Amygdala (tissue), 56 donors: Measurements from ENCODE around the gene USE1.

Source experiments
- DNase-seq, 56 donors: peaks; one replicate each; lab custom pipeline; 2025; lab: John Stamatoyannopoulos, UW

Gene USE1

DNA sequence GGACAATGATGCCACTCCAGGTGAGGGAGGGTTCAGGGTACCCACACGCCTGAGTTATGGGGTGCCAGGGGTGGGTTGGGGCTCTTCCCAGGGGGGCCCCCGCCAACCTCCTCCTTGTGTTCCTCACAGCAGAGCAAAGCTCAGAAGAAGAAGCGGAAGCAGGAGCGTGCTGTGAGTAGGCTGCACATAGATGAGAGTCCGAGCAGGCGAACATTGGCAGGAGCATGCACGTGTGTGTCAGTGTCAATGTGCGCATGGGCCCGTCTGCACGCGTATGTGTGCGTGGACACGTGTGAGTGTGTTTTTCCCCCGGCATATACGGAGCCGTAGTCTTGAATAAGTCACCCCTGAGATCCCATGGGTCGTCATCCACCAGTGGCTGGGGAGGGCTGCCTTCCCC is 12.4 kb upstream of the USE1 start:
- DNase-seq = no peak

DNA sequence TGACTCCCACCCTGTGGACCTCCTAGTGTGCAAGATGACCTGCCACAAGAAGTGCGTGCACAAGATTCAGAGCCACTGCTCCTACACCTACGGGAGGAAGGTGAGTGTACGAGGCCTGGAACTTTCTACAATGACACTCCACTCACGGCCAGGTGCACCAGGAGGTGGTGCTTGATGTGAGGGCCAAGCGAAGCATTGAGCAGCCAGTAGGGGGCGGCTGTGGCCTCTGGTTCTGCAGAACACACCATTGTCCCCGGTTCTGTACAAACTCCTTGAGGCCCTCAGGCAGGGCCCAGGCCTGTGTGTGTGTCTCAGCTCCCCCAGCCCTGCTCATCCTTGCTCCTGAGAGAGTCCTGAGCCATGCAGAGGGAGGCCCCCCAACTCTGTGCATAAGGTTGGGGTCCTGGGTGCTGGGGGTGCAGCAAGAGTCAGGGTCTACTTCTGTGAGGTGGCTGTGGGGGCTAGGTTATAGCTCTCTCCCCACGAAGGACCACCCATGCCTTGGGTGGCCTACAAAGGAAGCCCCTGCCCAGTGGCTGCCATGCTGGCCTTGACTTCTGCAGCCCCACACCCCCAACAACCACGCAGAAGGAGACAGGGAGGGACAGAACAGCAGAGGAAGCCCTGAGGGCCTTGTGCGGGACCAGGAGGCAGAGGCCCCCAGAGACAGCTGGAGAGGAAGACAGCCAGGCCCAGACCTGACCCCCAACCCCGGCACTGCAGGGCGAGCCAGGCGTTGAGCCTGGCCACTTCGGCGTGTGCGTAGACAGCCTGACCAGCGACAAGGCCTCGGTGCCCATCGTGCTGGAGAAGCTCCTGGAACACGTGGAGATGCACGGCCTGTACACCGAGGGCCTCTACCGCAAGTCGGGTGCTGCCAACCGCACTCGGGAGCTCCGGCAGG is 9.7 kb upstream of the USE1 start:
- DNase-seq = peak in 24 of 56 donors; percentile 0 to 60 (median 22)

DNA sequence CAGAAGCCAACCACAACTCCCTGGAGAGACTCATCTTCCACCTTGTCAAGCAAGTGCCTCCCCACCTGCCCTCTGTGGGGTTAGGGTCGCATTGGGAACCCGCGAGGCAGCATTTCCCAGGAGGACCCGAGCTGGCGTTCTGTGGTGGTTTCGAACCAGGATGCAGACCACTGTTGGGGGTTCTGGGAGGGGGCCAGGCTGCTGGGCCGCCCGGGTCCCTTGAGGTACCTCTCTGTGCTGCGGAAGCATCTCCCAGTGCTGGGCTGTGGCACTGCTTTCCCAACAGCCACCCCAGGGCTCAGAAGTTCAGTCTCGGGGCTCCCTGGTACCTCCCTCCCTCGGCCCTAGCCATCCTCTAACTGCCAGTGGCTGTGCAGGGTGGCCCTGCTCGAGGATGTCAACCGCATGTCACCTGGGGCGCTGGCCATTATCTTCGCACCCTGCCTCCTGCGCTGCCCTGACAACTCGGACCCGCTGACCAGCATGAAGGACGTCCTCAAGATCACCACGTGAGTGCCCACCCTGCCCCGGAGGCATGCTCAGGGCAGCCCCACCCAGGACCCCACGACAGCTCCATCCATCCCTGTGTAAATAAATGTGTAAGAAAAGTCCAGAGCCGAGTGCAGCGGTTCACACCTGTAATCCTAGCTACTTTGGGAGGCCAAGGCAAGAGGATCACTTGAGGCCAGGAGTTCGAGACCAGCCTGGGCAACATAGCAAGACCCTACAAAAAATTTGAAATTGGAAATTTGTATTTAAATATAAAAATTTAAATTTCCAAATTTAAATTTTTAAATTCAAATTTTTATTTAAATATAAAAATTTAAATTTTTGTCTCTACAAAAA is 8.2 kb upstream of the USE1 start:
- DNase-seq = no peak

DNA sequence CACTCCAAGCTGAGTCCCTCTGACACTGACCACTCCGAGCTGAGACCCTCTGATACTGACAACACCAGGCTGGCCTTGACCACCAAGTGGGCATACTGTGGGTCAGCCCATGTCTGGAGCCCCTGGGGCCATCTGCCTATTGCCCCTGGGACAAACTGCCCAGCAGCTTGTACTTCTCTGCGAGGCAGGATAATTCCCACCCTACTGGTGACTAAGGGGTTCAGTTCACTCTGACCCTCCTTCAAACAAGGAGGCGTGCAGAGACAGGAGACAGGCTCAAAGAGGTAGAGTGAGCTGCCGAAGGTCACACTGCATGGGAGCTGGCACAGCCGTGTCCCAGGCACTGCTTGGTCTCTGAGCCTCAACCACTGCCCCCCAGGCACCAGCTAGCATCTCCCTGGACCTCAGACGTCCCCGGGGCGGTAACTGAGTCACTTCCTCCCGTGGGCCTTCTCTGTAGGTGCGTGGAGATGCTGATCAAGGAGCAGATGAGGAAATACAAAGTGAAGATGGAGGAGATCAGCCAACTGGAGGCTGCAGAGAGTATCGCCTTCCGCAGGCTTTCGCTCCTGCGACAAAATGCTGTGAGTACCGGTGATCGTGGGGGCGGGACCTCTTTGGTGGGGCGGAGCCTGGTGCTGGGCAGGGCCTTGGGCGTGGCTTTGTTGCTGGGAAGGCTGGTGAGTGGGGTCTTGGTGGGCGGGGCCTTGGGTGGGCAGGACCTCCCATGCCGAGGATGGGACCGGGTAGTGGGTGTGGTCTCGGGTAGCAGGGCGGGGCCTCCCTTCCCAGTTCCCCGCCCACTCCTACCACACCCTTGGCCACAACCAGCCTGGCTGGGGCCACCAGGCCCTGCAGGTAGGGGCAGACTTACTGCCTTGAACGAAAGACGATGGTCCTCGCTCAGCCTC is 5.8 kb upstream of the USE1 start:
- peak in 4 of 56 donors; percentile 6 to 34 (median 8) for DNase-seq

DNA sequence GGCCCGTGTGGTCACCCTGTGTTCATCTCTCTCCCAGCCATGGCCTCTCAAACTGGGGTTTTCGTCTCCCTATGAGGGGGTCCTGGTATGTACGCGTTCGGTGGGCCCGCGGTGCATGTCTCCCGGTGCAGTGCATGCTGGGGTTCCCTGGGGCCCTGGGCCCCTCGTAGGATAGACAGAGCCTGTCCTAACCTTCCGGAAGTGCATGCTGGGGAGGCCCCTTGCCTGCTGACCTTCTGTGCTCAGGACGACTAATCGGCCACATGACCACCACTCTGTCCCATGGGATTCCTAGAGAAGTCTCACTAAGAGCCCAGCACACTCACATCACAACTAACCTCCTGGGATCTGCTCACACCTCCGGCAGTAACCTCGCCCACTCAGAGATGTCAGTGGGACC is 4.9 kb upstream of the USE1 start:
- DNase-seq = no peak

DNA sequence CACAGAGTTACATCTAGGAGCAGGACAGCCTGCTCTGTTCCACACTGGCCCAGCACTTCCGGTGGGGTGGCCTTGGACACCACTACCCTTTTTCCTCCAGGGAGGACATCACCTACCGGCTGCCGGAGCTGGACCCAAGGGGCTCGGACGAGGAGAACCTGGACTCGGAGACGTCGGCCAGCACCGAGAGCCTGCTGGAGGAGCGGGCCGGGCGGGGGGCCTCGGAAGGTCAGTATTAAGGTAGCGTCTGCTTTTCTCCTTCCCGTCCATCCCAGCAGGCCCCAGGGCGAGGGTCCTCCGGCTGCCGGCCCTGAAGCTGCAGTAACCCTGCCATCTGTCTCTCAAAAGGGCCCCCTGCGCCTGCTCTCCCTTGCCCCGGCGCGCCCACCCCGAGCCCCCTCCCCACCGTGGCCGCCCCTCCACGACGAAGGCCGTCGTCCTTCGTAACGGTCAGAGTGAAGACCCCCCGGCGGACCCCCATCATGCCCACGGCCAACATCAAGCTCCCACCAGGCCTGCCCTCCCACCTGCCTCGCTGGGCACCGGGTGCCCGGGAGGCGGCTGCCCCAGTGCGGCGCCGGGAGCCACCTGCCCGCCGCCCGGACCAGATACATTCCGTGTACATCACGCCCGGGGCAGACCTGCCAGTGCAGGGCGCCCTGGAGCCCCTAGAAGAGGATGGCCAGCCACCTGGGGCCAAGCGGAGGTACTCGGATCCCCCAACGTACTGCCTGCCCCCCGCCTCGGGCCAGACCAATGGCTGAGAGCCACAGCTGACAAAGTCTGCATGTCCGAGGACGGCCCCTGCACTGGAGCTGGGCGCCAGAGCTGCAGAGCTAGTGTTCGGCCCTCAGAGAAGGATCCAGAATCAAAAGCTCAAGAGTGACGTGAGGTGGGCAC is 3.4 kb upstream of the USE1 start:
- no peak for DNase-seq

DNA sequence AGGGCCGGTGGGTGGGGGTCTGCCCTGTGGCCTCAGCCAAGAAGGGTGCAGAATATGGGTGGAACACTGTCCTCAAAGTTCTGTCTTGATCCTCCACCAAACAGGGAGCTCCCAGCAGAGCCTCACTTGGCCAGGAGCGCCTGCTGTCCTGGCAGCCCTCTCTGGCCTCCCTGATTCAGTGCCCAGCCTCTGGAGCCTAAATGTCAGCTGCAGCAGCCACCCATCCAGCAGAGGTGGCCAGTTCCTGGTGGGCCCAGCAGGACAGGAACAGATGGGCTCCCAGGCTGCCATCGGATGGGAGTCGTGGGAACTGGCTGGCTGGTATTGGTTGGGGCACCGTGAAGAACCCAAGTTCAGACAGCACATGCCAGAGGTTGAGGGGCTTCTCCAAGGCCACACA is 1.8 kb upstream of the USE1 start:
- DNase-seq = no peak

DNA sequence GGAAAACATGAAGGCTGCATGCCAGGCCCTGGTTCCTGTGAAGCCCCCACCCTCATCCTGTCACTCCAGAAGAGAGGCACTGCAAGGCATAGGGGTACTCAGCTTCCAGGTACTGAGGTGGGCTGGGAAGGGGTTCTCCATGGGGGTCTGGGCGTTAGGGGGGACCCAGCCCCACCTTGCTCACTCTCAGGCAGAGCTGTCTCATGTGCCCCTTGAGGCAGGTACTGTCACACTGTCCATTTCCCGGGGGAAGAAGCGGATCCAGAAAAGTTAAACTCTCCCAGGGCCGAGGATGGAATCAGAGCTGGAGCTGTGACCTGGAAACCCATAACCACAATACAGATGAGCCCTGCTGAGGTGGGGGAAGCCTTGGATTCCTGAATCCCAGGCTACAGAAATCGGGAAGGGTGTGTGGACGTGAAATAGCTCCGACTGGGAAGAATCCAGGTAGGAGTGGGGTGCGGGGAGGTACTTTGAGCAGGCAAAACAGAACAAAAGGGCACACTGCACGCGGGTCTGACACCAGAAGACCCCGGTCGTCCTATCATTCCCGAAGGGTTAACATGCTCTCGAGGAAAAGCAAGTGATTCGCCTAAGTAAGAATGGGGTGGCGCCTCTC is 540 bp upstream of the USE1 start:
- no peak for DNase-seq

DNA sequence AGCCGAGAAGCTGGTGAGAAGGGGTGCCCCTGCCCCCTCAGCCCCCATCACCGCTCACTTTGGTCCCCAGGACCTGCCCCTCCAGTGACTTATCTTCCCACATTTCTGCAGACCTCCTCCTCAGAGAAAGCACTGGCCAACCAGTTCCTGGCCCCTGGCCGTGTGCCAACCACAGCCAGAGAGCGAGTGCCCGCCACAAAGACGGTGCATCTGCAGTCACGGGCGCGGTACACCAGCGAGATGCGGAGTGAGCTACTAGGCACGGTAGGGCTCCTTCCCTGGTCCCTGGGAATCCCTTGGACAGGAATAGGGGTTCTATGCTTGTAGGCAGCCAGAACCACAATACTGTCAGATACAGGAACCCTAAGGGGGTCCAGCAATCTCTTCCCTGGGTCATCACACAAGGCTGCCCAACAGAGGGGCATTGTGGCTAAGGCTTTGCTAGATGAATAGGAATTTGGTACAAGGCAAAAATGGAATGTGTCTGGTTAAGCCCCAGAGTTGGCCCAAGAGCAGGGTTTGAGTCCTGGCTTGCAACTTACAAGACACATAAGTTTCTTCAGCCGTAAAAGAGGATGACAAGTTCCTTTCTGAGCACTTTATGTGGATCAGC is 1.0 kb downstream of the USE1 start:
- peak in 2 of 56 donors; percentile 13 to 22 for DNase-seq

DNA sequence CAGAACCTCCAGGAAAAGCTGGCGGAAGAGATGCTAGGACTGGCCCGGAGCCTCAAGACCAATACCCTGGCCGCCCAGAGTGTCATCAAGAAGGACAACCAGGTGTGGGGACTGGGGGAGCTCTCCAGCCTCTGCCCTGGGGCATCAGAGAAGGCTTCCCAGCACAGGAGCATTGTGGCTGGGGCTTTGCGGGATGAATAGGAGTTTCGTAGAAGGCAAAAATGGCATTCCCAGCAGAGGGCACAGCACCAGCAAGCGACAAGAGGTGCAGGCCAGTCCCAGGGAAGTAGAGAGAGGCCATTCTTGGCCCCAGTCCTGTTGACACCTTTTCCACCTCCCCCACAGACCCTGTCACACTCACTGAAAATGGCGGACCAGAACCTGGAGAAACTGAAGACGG is 4.1 kb downstream of the USE1 start:
- no peak for DNase-seq

DNA sequence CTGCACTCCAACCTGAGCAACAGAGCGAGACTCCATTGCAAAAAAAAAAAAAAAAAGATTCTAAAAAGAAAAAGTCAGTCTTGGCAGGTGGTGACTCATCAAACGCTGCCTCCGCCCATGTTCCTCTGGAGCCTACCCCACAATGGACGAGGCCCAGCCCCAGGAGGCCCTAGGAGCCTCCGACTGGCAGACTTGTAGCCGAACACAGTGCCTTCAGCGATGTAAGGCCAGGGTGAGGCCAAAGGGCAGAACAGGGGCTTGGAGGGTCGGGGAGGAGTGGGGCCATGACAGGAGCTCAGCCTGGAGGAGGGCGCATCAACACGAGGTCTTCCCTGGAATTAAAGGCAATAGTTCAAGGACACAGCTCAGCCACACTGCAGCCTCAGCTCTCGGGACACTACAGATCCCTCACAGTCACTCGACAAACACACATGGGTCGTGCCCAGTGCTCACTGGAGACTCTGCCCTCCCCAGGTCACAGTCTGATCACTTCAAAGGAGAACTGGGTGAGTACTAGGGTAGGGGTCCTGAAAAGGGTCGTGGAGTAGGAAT is 5.1 kb downstream of the USE1 start:
- no peak for DNase-seq

DNA sequence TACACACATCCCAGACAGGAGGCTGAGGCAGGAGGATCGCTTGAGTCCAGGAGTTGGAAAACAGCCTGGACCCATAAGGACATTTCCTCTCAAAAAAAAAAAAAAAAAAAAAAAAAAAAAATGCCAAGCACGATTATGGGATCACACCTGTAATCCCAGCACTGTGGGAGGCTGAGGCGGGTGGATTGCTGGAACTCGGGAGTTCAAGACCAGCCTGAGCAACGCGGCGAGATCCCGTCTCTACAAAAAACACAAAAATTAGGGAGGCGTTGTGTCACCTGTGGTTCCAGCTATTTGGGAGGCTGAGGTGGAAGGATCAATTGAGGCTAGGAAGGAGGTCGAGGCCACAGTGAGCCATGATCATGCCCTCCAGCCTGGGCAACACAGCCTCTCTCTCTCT is 9.9 kb downstream of the USE1 start:
- no peak for DNase-seq

DNA sequence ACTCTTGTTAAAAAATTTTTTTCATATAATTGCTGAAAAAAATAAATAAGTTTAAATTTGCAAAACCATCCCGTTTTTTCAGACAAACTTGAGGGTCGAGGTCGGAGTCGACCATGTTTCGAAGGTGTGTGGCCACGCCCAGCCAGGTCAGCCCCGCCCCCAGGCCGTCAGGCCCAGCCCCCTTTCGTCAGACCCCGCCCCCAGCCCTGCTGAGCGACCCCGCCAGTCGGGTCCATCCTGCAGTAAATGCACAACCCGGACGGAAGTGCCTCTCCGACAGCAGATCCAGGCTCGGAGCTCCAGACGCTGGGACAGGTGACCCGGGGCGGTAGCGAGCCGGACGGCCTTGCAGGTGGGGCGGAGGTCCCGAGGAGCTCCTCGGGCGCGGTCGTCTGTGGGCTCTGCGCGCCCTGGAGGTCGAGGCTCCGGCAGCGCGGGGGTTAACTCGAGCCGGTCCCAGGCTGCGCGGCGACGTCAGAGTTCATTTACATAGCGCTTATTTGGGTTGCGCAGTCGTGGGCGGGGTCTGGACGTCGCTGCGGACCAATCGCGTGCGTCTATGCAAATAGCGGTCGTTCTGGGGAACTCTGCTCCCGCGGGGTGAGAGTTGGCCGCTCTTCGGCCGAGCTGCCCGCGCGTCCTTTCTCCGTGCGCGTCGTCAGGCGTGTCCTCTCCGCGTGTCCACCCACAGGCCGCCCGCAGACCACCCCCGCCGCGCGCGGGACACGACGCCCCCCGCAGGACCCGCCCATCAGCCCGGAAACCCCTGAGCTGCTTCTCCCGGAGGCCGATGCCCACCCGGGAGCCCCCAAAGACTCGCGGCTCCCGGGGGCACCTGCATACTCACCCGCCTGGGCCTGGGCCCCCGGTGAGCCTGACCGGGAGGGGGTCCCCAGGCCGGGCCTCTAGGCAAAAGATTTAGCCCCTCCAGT is 11.1 kb downstream of the USE1 start, which contains the start of gene OCEL1:
OCEL1 (plus strand) TSS at position 225 of the 932 bp plus-strand sequence; CDS start at position 247, 22 bp downstream.
- peak; percentile 74 to 99 (median 96) for DNase-seq

DNA sequence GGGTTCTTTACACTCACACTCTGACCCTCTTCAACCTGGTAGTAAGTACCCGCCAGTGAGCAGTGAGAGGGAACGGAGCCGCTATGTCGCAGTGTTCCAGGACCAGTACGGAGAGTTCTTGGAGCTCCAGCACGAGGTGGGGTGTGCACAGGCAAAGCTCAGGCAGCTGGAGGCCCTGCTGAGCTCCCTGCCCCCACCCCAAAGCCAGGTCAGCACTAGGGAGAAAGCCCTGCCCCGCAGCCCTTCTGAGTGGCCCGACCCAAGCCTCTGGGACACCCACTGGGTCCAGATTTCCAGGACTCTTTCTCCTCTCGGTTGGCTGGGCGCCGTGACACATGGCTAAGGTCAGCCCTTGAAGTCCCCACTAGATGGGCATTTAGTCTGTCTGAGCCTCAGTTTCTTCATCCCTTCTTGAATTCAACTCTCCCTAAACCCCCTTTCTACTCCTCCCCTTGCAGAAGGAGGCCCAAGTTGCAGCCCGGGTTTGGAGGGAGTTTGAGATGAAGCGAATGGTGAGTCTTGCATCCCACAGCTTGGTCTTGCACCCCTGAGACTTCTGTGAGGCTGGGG is 12.7 kb downstream of the USE1 start:
- no peak for DNase-seq

DNA sequence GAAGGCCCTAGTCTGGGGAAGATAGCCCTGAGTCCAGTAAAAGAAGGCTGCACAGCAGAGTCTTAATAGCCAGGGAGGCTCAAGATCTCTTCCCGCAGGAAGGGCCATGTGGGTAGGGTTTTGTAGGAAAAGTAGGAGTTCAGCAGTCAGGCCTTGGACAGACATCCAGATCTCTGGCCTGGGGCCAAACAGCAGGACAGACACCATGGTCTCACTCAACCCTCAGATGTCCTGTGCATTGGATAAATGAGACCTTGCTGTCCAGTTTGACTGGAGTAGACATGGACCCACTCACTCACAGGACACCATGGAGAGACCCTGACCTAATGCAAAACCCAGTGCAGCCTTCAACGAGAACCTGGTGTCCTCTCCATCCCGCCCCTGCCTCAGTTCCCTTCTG is 14.7 kb downstream of the USE1 start:
- DNase-seq = no peak

DNA sequence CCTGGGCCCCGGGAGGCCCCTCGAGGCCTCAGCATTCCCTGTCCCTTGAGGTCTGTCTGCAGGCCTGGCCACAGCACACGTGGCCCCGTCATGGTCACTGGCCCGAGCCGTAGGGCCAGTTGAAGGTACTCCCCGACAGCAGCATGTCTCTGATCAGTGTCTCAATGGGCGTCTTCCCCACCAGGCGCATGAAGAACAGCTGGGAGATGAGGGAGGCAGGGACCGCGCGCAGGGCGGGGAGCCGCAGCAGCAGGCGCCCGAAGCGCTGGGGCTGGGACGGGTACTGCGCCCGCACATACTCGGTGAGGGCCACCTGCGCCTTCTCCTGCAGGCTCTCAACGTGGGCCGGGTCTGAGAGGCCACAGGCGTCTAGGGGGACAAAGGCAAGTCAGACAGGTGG is 17.1 kb downstream of the USE1 start:
- DNase-seq = no peak

DNA sequence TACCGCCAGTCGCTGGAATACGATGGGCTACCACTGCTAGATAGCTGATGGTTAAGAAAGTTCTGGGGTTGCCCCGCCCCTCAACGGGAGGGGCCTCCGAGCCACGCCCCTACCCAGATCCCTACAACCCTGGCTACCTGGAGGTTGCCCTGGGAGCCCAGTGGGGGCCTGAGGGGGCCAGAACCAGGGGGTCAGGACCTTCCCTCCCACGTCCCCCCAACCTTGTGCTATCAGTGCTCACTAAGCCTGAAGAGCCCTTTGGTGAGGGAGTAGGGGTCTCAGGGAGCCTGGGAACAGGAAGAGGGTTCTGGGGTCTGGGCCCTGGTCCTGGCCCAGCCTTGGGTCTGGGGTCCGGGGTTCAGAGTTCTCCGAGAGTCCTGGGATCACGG is 19.7 kb downstream of the USE1 start:
- peak in 15 of 56 donors; percentile 10 to 50 (median 25) for DNase-seq
